Lung (tissue), 12 donors: Measurements from ENCODE around the gene HOTAIR. TPM values are rescaled to one million over a fixed set of nuclear protein-coding genes. Genes with fewer than 3 reads are reported as not detected.
A peak's percentile ranks its signal among the peaks of the same experiment; 100 is the strongest.

ENCODE experiments used
- ATAC-seq: fragments of 200-7000 bp; cut with Tn5 transposase; one replicate; pipeline ENCODE4 v1.9.1; 2020; ENCODE audit warnings: moderate number of reproducible peaks; ENCODE audit not compliant: insufficient read depth, low FRiP score
- DNase-seq, 3 donors: peaks; one replicate each; pipeline ENCODE4 v3.0.0-alpha.2; 2013 to 2017
- H3K27ac ChIP-seq, 2 donors: one replicate each; pipeline ENCODE4 v1.5.1; 2013; ENCODE audit warnings: mild to moderate bottlenecking in 2 of 2, moderate library complexity in 2 of 2, control low read depth in 1 of 2, inconsistent platforms in 1 of 2, low read depth in 1 of 2, low read length in 1 of 2
- H3K27me3 ChIP-seq, 3 donors: one replicate each; pipeline ENCODE4 v1.5.1; 2013; ENCODE audit warnings: low read length in 2 of 3; ENCODE audit not compliant: control insufficient read depth in 3 of 3, insufficient read depth in 3 of 3
- H3K36me3 ChIP-seq, 4 donors: one replicate each; pipeline ENCODE4 v1.5.1; 2013; ENCODE audit warnings: low read length in 4 of 4, mild to moderate bottlenecking in 1 of 4, moderate library complexity in 1 of 4; ENCODE audit not compliant: control insufficient read depth in 4 of 4, insufficient read depth in 4 of 4
- H3K4me1 ChIP-seq, 5 donors: one replicate each; pipeline ENCODE4 v1.5.1; 2013; ENCODE audit warnings: low read length in 5 of 5, mild to moderate bottlenecking in 2 of 5, moderate library complexity in 1 of 5; ENCODE audit not compliant: control insufficient read depth in 5 of 5, insufficient read depth in 5 of 5
- H3K4me3 ChIP-seq: one replicate; pipeline ENCODE4 v1.5.1; 2013; ENCODE audit warnings: mild to moderate bottlenecking, control low read depth, moderate library complexity
- H3K9ac ChIP-seq, 2 donors: one replicate each; pipeline ENCODE4 v1.5.1; 2013; ENCODE audit warnings: low read length in 2 of 2, control low read depth in 1 of 2; ENCODE audit not compliant: insufficient read depth in 1 of 2
- H3K9me3 ChIP-seq, 4 donors: one replicate each; pipeline ENCODE4 v1.5.1; 2013; ENCODE audit warnings: low read length in 3 of 4, mild to moderate bottlenecking in 1 of 4, moderate library complexity in 1 of 4; ENCODE audit not compliant: control insufficient read depth in 4 of 4, insufficient read depth in 3 of 4
- WGBS, 2 donors: extraction: QIAGEN DNeasy Blood & Tissue Kit; methylation state at CpG; one replicate each; pipeline ENCODE4 v1.1.7; 2013; 5-methylcytosine and 5-hydroxymethylcytosine counted together
- polyA plus RNA-seq, 2 donors: library from polyadenylated mRNA; stranded (reverse); fragments of 200-250 nt; gene quantifications; one replicate each; pipeline ENCODE4 v1.2.1, GENCODE V29; 2013
- total RNA-seq, 2 donors: library from RNA; depleted of rRNA in 1 of 2; stranded (reverse); fragments of >200 nt in 1 of 2; gene quantifications; one replicate each; pipeline ENCODE4 v1.2.1, GENCODE V29; 2014 to 2021
- TF ChIP-seq, protein P1 (sequence below): IDR thresholded peaks from 2 replicates; pipeline ENCODE4 v1.5.1; 2012; ENCODE audit warnings: mild to moderate bottlenecking; ENCODE audit errors: control extremely low read depth, extremely low read depth
- donor health status: control.
- donor health status: control.
- donor health status: Bipolar disorder and iron deficiency.
- donor health status: healthy.
- donor health status: DM: yes; HTN: yes; CAD: no.

HOTAIR gene
- total and polyA plus RNA-seq, 4 donors: 0.15 TPM; not detected in 3

DNA sequence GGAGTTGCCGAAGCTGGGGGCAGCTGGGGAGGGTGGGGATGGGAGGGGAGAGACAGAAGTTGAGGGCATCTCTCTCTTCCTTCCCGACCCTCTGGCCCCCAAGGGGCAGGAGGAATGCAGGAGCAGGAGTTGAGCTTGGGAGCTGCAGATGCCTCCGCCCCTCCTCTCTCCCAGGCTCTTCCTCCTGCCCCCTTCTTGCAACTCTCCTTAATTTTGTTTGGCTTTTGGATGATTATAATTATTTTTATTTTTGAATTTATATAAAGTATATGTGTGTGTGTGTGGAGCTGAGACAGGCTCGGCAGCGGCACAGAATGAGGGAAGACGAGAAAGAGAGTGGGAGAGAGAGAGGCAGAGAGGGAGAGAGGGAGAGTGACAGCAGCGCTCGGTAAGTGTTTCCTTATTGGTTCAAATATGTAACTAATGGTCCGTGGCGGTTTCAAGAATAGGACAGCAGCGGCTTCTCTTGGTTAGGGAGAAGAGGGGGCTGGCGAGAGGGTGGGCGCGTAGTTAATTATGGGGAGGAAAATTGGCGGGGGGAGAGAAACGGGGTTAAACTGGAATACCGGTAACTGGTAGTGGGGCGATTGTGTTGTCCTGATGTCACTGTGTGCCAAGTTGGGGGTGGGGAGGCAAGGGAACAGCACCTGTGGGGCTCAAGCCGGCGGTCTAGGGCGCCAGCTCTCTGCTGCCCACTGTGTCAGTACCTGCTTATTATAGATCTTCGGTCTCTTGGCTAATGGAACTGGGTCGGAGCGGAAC is 42.5 kb upstream of the HOTAIR start:
- H3K9ac ChIP-seq: no peak overlapping the region
- H3K27ac ChIP-seq: no peak overlapping the region
- H3K36me3 ChIP-seq: no peaks in the 10 kb centered on the region
- H3K27me3 ChIP-seq: peaks cover 18 to 89% (median 69%) of the 10 kb centered on the region in 3 donors
- peaks cover 0 to 15% (median 0%) of the 10 kb centered on the region in 4 donors for H3K9me3 ChIP-seq
- H3K4me1 ChIP-seq: peaks cover 0 to 13% (median 6%) of the 10 kb centered on the region in 5 donors
- TF ChIP-seq, protein P1, sequence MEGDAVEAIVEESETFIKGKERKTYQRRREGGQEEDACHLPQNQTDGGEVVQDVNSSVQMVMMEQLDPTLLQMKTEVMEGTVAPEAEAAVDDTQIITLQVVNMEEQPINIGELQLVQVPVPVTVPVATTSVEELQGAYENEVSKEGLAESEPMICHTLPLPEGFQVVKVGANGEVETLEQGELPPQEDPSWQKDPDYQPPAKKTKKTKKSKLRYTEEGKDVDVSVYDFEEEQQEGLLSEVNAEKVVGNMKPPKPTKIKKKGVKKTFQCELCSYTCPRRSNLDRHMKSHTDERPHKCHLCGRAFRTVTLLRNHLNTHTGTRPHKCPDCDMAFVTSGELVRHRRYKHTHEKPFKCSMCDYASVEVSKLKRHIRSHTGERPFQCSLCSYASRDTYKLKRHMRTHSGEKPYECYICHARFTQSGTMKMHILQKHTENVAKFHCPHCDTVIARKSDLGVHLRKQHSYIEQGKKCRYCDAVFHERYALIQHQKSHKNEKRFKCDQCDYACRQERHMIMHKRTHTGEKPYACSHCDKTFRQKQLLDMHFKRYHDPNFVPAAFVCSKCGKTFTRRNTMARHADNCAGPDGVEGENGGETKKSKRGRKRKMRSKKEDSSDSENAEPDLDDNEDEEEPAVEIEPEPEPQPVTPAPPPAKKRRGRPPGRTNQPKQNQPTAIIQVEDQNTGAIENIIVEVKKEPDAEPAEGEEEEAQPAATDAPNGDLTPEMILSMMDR: no peak
- WGBS, 2 donors: 3 to 4% methylated on average over 24 of the region's 24 CpGs
- no peak overlapping the region for H3K4me3 ChIP-seq
- ATAC-seq (no peak), DNase-seq (peak in 1 of 3 donors; percentile 10)

DNA sequence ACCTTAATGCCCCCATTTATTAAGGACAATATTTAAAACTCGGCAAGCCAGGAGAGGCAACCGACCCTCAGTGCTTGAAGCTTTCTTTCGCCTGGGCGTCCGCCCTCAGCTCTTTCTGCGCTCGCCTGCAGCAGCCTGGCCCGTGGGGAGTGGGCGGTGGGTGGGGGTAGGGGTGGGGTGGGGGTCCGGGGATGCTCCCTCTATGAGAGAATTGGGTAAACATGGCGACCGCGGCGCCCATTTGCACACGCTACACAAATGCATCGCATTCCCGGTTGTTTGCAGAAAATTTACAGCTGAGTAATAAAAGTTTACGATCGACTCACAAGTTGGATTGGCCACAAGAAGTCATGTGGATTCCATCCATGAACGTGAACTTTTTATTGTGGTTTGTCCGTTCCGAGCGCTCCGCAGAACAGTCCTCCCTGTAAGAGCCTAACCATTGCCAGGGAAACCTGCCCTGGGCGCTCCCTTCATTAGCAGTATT is 41.8 kb upstream of the HOTAIR start:
- 4 to 6% methylated on average over 25 of the region's 25 CpGs for WGBS, 2 donors
- ATAC-seq: no peak
- DNase-seq: peak in 1 of 3 donors; percentile 15

DNA sequence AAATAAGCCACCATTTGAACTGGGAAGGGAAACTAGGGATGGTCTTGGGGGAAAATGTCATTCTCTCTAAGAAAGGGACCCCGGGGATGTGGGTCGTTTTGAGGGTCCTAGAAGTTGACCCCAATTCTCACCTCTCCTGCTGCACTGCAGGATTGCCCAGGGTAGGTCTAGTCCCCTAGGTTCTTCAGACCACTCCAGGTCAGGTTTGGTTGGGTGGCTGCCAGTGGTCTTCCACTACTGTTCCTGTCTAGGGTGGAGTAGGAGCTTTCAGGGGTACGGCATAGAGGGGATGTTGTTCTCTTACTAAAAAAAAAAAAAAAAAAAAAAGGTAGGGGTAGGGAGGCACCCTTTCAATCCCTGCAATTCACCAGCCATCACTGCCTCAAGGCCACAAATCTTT is 41.3 kb upstream of the HOTAIR start:
- H3K4me3 ChIP-seq: no peak overlapping the region
- H3K9me3 ChIP-seq: peaks cover 0 to 15% (median 0%) of the 10 kb centered on the region in 4 donors
- peaks cover 0 to 13% (median 6%) of the 10 kb centered on the region in 5 donors for H3K4me1 ChIP-seq
- H3K27me3 ChIP-seq: peaks cover 11 to 89% (median 70%) of the 10 kb centered on the region in 3 donors
- 13 to 20% methylated on average over 3 of the region's 3 CpGs for WGBS, 2 donors
- ATAC-seq: no peak
- no peaks in the 10 kb centered on the region for H3K36me3 ChIP-seq
- TF ChIP-seq, protein P1: no peak
- no peak for DNase-seq
- H3K27ac ChIP-seq: no peak overlapping the region
- H3K9ac ChIP-seq: no peak overlapping the region

More for the DNA sequence above, 41.8 kb upstream of the HOTAIR start:
- H3K27ac ChIP-seq: no peak overlapping the region
- H3K27me3 ChIP-seq: peaks cover 15 to 89% (median 69%) of the 10 kb centered on the region in 3 donors
- no peak overlapping the region for H3K9ac ChIP-seq
- TF ChIP-seq, protein P1: no peak
- H3K9me3 ChIP-seq: peaks cover 0 to 15% (median 0%) of the 10 kb centered on the region in 4 donors
- H3K4me3 ChIP-seq: no peak overlapping the region
- H3K4me1 ChIP-seq: peaks cover 0 to 13% (median 6%) of the 10 kb centered on the region in 5 donors
- no peaks in the 10 kb centered on the region for H3K36me3 ChIP-seq
